Psoas muscle (tissue), 8 donors: ENCODE results near the gene CNTN6. TPM values are rescaled to one million over a fixed set of nuclear protein-coding genes. Genes with fewer than 3 reads are reported as not detected.

Experiments
- ATAC-seq, 4 donors: fragments of 200-7000 bp; cut with Tn5 transposase; one replicate each; pipeline ENCODE4 v1.9.1; 2020; ENCODE audit warnings: moderate library complexity in 3 of 4, mild to moderate bottlenecking in 2 of 4
- DNase-seq, 2 donors: peaks; one replicate each; pipeline ENCODE4 v3.0.0-alpha.2; 2020
- H3K27ac ChIP-seq: fragments of 200-600 bp; one replicate; pipeline ENCODE4 v1.8.0; 2022
- H3K27me3 ChIP-seq, 3 donors: fragments of 200-600 bp in 1 of 3; one replicate each; pipeline versions ENCODE4 v1.6.1 to v1.8.0; 2013 to 2022; ENCODE audit warnings: low read length in 2 of 3, mild to moderate bottlenecking in 2 of 3, moderate library complexity in 1 of 3; ENCODE audit not compliant: insufficient read depth in 3 of 3
- H3K36me3 ChIP-seq, 2 donors: fragments of 200-600 bp in 1 of 2; one replicate each; pipeline versions ENCODE4 v1.6.1 to v1.8.0; 2013 to 2022; ENCODE audit warnings: low read depth in 1 of 2, mild to moderate bottlenecking in 1 of 2, moderate library complexity in 1 of 2; ENCODE audit not compliant: insufficient read depth in 1 of 2
- H3K4me1 ChIP-seq: fragments of 200-600 bp; one replicate; pipeline ENCODE4 v1.8.0; 2022
- H3K4me3 ChIP-seq: fragments of 200-600 bp; one replicate; pipeline ENCODE4 v1.8.0; 2022; ENCODE audit warnings: mild to moderate bottlenecking
- H3K9me3 ChIP-seq: fragments of 200-600 bp; one replicate; pipeline ENCODE4 v1.8.0; 2022
- WGBS, 3 donors: extraction: QIAGEN DNeasy Blood & Tissue Kit; methylation state at CpG; one replicate each; pipeline versions ENCODE4 v1.1.6 to v1.1.7; 2013; 5-methylcytosine and 5-hydroxymethylcytosine counted together
- intact Hi-C, 2 donors: fragments of 100-400 bp; cut with DNase I; formaldehyde crosslinking; loops; one replicate each; pipeline versions ENCODE4 v1.11.0 to v1.14.2; 2022
- polyA plus RNA-seq, 3 donors: library from polyadenylated mRNA; stranded (reverse); fragments of 200-250 nt; gene quantifications; one replicate each; pipeline ENCODE4 v1.2.3, GENCODE V29; 2013
- total RNA-seq, 4 donors: library from RNA; stranded (reverse); fragmentation: NEBNext Ultra II Directional in 2 of 4; extraction: Animal tissue kit (Norgen Biotek cat#: 25700) in 2 of 4; gene quantifications; one replicate each; pipeline versions ENCODE4 v1.2.1 to v1.2.4, GENCODE V29; 2021 to 2023
- TF ChIP-seq, protein P1 (sequence below): fragments of 200-600 bp; IDR thresholded peaks from one replicate; pipeline ENCODE4 v1.8.0; 2022; ENCODE audit warnings: antibody characterized with exemption
- donor health status: healthy with polysubstance abuse.
- donor health status: DM: no; HTN: no; CAD: no; lungs with moderate emphysema.
- donor health status: Bipolar disorder and iron deficiency.
- donor health status: healthy.
- donor health status: DM: yes; HTN: yes; CAD: no.
- donor health status: DM: no; HTN: no; CAD: no.
- donor health status: DM: no; HTN: no; CAD: no.
- donor health status: DM: yes; HTN: yes; CAD: no.

The CNTN6 gene
- total and polyA plus RNA-seq, 7 donors, result 0.10 TPM; not detected in 6

DNA sequence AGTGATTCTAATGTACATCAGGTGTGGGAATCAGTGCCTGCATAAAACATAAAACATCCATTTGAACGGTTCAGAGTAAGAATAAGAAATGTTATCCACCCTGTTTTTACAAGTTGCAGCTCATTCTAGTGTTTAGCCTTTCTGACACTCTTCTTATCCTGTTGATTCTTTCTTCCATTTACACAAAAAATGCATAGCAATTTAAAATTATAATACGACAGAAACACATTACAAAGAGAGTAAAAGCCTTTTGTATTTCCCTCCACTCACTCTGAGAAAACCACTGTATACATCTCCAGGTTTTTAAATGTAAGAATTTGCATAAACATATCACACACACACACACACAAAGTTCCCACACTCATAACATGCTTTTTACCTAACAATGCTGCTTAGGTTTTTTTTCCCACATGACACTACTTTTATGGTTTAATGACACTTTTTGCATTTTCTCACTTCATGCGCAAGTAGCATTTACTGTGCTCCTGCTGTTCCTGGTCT is 199.8 kb downstream of the CNTN6 start:
- TF ChIP-seq, protein P1, sequence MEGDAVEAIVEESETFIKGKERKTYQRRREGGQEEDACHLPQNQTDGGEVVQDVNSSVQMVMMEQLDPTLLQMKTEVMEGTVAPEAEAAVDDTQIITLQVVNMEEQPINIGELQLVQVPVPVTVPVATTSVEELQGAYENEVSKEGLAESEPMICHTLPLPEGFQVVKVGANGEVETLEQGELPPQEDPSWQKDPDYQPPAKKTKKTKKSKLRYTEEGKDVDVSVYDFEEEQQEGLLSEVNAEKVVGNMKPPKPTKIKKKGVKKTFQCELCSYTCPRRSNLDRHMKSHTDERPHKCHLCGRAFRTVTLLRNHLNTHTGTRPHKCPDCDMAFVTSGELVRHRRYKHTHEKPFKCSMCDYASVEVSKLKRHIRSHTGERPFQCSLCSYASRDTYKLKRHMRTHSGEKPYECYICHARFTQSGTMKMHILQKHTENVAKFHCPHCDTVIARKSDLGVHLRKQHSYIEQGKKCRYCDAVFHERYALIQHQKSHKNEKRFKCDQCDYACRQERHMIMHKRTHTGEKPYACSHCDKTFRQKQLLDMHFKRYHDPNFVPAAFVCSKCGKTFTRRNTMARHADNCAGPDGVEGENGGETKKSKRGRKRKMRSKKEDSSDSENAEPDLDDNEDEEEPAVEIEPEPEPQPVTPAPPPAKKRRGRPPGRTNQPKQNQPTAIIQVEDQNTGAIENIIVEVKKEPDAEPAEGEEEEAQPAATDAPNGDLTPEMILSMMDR, result no peak
- no peak overlapping the region for H3K27ac ChIP-seq
- no peaks in the 10 kb centered on the region for H3K4me1 ChIP-seq
- intact Hi-C loops, result no loop called here
- H3K9me3 ChIP-seq, result no peaks in the 10 kb centered on the region
- no peak for DNase-seq
- WGBS, 3 donors, result 46 to 49% (median 47%) methylated on average over 3 of the region's 3 CpGs
- ATAC-seq, result no peak
- no peaks in the 10 kb centered on the region for H3K36me3 ChIP-seq
- no peaks in the 10 kb centered on the region for H3K27me3 ChIP-seq
- no peak overlapping the region for H3K4me3 ChIP-seq

DNA sequence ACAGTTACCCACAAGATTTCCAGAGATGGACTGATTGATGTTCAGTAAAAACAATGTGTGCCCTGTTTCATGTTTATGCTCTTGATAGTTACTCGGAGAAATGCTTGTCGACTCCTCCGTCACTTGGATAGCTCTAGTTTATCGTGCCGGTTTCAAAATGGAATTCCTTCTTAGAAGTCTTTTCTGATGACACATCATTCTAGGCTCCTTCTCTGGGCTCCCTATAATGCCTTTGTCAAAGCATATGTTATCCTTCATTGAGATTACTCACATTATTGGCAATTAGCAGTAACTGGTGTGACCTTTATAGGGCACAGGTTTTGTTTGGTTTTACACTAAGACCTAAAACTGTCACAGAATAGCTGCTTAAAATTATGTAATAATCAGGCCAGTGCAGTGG is 201.8 kb downstream of the CNTN6 start:
- Histone ChIP-seq H3K36me3 (no peaks in the 10 kb centered on the region), H3K27me3 (no peaks in the 10 kb centered on the region), H3K9me3 (no peaks in the 10 kb centered on the region), H3K4me3 (no peak overlapping the region), H3K27ac (no peak overlapping the region), H3K4me1 (no peaks in the 10 kb centered on the region)
- ATAC-seq (no peak), DNase-seq (no peak)
- 89 to 93% (median 90%) methylated on average over 5 of the region's 5 CpGs for WGBS, 3 donors
- TF ChIP-seq, protein P1, result no peak
- intact Hi-C loops, result no loop called here

DNA sequence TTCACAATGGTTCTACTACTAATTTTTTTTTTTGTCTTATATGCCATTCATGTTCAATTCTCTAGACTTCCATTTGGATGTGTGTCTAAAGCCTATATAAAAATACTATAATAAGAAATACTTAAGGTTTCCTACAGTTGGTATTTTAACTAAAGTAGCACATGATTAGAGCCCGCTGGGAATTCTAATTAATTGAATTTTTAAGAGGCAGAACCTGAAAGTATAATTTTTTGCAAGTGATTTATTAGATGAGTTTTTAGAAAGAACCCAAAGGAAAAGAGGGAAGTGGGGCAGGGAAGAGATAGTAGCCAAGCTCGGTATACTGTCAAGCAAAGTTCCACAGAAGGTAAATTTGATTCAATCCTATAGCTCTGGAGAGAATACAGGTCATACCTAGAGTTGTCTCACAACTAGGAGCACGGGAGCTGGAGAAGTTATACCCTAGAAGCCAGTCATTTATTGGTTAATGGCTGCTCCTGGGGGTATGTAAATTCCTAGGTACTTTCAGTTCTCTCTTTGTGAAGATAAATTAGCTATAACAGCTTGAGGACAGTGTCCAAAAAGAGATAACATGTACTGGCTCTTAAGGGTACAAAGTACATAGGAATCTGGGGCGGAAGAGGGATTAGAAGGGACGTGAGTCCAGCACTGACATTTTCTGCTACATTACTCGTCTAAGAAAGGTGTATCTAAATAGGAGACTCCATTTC is 225.6 kb downstream of the CNTN6 start:
- Histone ChIP-seq H3K36me3 (no peaks in the 10 kb centered on the region), H3K4me3 (no peak overlapping the region), H3K27me3 (no peaks in the 10 kb centered on the region), H3K27ac (no peak overlapping the region), H3K9me3 (no peaks in the 10 kb centered on the region), H3K4me1 (no peaks in the 10 kb centered on the region)
- TF ChIP-seq, protein P1, result no peak
- DNase-seq (no peak), ATAC-seq (no peak)
- intact Hi-C loops, result no loop called here
- whole genome bisulfite sequencing, 3 donors, result 63 to 78% (median 73%) methylated on average over 6 of the region's 6 CpGs

DNA sequence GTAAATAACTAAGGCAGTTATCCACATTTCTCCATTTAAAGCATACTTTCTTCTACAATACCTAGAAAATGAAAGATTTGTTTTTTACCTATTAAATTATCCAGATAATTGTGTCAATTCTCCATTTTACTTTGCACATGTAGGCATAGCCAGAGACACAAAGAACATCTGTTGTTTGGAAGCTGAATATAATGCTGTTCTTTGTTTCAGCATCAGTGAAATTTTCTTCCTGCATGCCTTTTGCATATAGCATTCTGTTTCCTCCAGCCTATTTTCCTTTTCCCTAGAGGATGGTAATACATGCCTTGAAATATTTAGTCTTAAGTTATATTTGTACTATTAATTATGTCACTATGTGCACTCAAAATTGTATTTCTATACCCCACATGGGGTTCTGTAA is 233.7 kb downstream of the CNTN6 start:
- DNase-seq, result no peak
- intact Hi-C loops, result no loop called here
- TF ChIP-seq, protein P1, result no peak
- no peaks in the 10 kb centered on the region for H3K27me3 ChIP-seq
- no peak for ATAC-seq
- H3K9me3 ChIP-seq, result no peaks in the 10 kb centered on the region
- H3K4me1 ChIP-seq, result no peaks in the 10 kb centered on the region
- no peak overlapping the region for H3K27ac ChIP-seq
- H3K36me3 ChIP-seq, result no peaks in the 10 kb centered on the region
- no peak overlapping the region for H3K4me3 ChIP-seq

DNA sequence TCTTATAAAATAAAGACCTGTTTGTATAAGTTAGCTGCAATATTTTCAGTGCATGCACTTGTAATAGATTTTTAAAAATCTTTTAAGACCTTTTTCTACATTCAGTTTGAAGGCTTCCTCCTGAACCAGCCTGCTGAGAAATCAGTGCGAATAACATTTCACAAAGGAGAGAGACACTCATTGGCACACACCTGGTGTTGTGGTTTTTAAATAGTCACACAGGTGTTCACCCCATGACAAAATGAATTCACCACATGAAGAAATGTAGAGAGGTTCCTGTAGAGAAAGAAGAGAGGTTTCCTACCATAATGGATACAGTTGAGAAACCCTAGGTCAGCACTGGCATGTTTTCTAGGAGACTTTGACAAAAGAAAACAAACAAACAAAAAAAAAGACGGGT is 237.3 kb downstream of the CNTN6 start:
- Histone ChIP-seq H3K27me3 (no peaks in the 10 kb centered on the region), H3K4me1 (no peaks in the 10 kb centered on the region), H3K4me3 (no peak overlapping the region), H3K27ac (no peak overlapping the region), H3K9me3 (no peaks in the 10 kb centered on the region), H3K36me3 (no peaks in the 10 kb centered on the region)
- ATAC-seq, result no peak
- TF ChIP-seq, protein P1, result no peak
- WGBS, 3 donors, result 83 to 89% (median 86%) methylated on average over 2 of the region's 2 CpGs
- intact Hi-C loops, result no loop called here
- no peak for DNase-seq
